ENCODE measurements around the gene LAMA3.

LAMA3 gene

GRCh38 chr18:23941791-23942190, 252.5 kb downstream of the LAMA3 start:
- no peak overlapping the region for H3K9ac ChIP-seq (ENCODE audit: low read depth, low read length, poor library complexity, severe bottlenecking)
- no peak overlapping the region for H3K4me3 ChIP-seq (ENCODE audit: low read length, poor library complexity, severe bottlenecking)
- H3K4me2 ChIP-seq (ENCODE audit: low read depth, low read length, poor library complexity, severe bottlenecking) = no peak overlapping the region
- no peak overlapping the region for H2AFZ ChIP-seq (ENCODE audit: low read length)
- TF ChIP-seq CTCF (conservative IDR thresholded peaks at IDR 0.05; ENCODE audit: low read length) = no peak
- no peak for TF ChIP-seq EZH2phosphoT487 (IDR thresholded peaks at IDR 0.05; ENCODE audit: borderline replicate concordance)
- peaks cover 14% of the 10 kb centered on the region for H3K4me1 ChIP-seq (ENCODE audit: insufficient read depth, low read length, poor library complexity, severe bottlenecking)
- no peaks in the 10 kb centered on the region for H4K20me1 ChIP-seq (ENCODE audit: insufficient read depth, low read length, poor library complexity, severe bottlenecking)
- no peaks in the 10 kb centered on the region for H3F3A ChIP-seq (ENCODE audit: low read depth)
- no peaks in the 10 kb centered on the region for H3K27me3 ChIP-seq (ENCODE audit: insufficient read depth, low read length, poor library complexity, severe bottlenecking)
- H3K9me2 ChIP-seq (replicated peaks; ENCODE audit: low read depth, low read length) = no peaks in the 10 kb centered on the region
- H3K36me3 ChIP-seq (ENCODE audit: insufficient read depth, low read length) = no peaks in the 10 kb centered on the region
- no peaks in the 10 kb centered on the region for H3K9me3 ChIP-seq (ENCODE audit: insufficient read depth, low read depth, low read length)
- H3K79me2 ChIP-seq (ENCODE audit: insufficient read depth, low read length) = no peaks in the 10 kb centered on the region

- H3K9me2 ChIP-seq (replicated peaks; ENCODE audit: low read depth, low read length) = no peaks in the 10 kb centered on the region
- H3K79me2 ChIP-seq (ENCODE audit: insufficient read depth, low read length) = no peaks in the 10 kb centered on the region
- no peaks in the 10 kb centered on the region for H4K20me1 ChIP-seq (ENCODE audit: insufficient read depth, low read length, poor library complexity, severe bottlenecking)
- H2AFZ ChIP-seq (ENCODE audit: low read length) = no peak overlapping the region
- no peaks in the 10 kb centered on the region for H3K9me3 ChIP-seq (ENCODE audit: insufficient read depth, low read depth, low read length)
- H3K4me3 ChIP-seq (ENCODE audit: low read length, poor library complexity, severe bottlenecking) = no peak overlapping the region
- H3F3A ChIP-seq (ENCODE audit: low read depth) = no peaks in the 10 kb centered on the region
- H3K4me1 ChIP-seq (ENCODE audit: insufficient read depth, low read length, poor library complexity, severe bottlenecking) = peaks cover 9% of the 10 kb centered on the region
- H3K4me2 ChIP-seq (ENCODE audit: low read depth, low read length, poor library complexity, severe bottlenecking) = no peak overlapping the region
- H3K9ac ChIP-seq (ENCODE audit: low read depth, low read length, poor library complexity, severe bottlenecking) = no peak overlapping the region
- H3K36me3 ChIP-seq (ENCODE audit: insufficient read depth, low read length) = no peaks in the 10 kb centered on the region
- TF ChIP-seq CTCF (conservative IDR thresholded peaks at IDR 0.05; ENCODE audit: low read length) = no peak
- TF ChIP-seq EZH2phosphoT487 (IDR thresholded peaks at IDR 0.05; ENCODE audit: borderline replicate concordance) = no peak
- no peaks in the 10 kb centered on the region for H3K27me3 ChIP-seq (ENCODE audit: insufficient read depth, low read length, poor library complexity, severe bottlenecking)
Measured at GRCh38 chr18:23943104-23943503, 253.9 kb downstream of the LAMA3 start.

GRCh38 chr18:23943903-23944624, 254.8 kb downstream of the LAMA3 start:
- Histone ChIP-seq H3K9me3 (ENCODE audit: insufficient read depth, low read depth, low read length) (no peaks in the 10 kb centered on the region), H3K4me2 (ENCODE audit: low read depth, low read length, poor library complexity, severe bottlenecking) (no peak overlapping the region), H3K4me3 (ENCODE audit: low read length, poor library complexity, severe bottlenecking) (no peak overlapping the region), H3K4me1 (ENCODE audit: insufficient read depth, low read length, poor library complexity, severe bottlenecking) (no peaks in the 10 kb centered on the region), H4K20me1 (ENCODE audit: insufficient read depth, low read length, poor library complexity, severe bottlenecking) (no peaks in the 10 kb centered on the region), H3K36me3 (ENCODE audit: insufficient read depth, low read length) (no peaks in the 10 kb centered on the region), H3K9ac (ENCODE audit: low read depth, low read length, poor library complexity, severe bottlenecking) (no peak overlapping the region), H3K27me3 (ENCODE audit: insufficient read depth, low read length, poor library complexity, severe bottlenecking) (no peaks in the 10 kb centered on the region), H3F3A (ENCODE audit: low read depth) (no peaks in the 10 kb centered on the region), H2AFZ (ENCODE audit: low read length) (no peak overlapping the region), H3K79me2 (ENCODE audit: insufficient read depth, low read length) (no peaks in the 10 kb centered on the region), H3K9me2 (replicated peaks; ENCODE audit: low read depth, low read length) (no peaks in the 10 kb centered on the region)
- TF ChIP-seq EZH2phosphoT487 (IDR thresholded peaks at IDR 0.05; ENCODE audit: borderline replicate concordance) (no peak), CTCF (conservative IDR thresholded peaks at IDR 0.05; ENCODE audit: low read length) (no peak)

Data from Loucy (cell line).